H9 (cell line): ENCODE results near the gene TPPP. TPM values are rescaled to one million over a fixed set of nuclear protein-coding genes. Genes with fewer than 3 reads are reported as not detected.

Source experiments
- DNase-seq: peaks from one replicate; pipeline ENCODE4 v3.0.0-alpha.2; 2017
- H2AFZ ChIP-seq: one replicate; pipeline ENCODE4 v1.6.1; 2013; ENCODE audit warnings: mild to moderate bottlenecking, low read length, control low read depth, moderate library complexity
- H2AK5ac ChIP-seq: 2 replicates; pipeline ENCODE4 v1.6.1; 2013; ENCODE audit warnings: low read length, control low read depth, mixed read lengths; ENCODE audit not compliant: insufficient read length
- H2BK120ac ChIP-seq: one replicate; pipeline ENCODE4 v1.6.1; 2013; ENCODE audit warnings: low read depth, mild to moderate bottlenecking, low read length, control low read depth, inconsistent platforms; ENCODE audit not compliant: poor library complexity, severe bottlenecking
- H2BK12ac ChIP-seq: 2 replicates; pipeline ENCODE4 v1.6.1; 2013; ENCODE audit warnings: low read length, control low read depth, mixed read lengths, low read depth; ENCODE audit not compliant: insufficient read length
- H2BK15ac ChIP-seq: 2 replicates; pipeline ENCODE4 v1.6.1; 2013; ENCODE audit warnings: low read depth, low read length, control low read depth
- H2BK20ac ChIP-seq: one replicate; pipeline ENCODE4 v1.6.1; 2013; ENCODE audit warnings: low read depth, mild to moderate bottlenecking, low read length, control low read depth, inconsistent platforms; ENCODE audit not compliant: poor library complexity, severe bottlenecking
- H2BK5ac ChIP-seq: 2 replicates; pipeline ENCODE4 v1.6.1; 2013; ENCODE audit warnings: low read length, control low read depth, mixed read lengths; ENCODE audit not compliant: insufficient read length
- H3K14ac ChIP-seq: 2 replicates; pipeline ENCODE4 v1.6.1; 2013; ENCODE audit warnings: low read length, control low read depth; ENCODE audit not compliant: insufficient read depth
- H3K18ac ChIP-seq: 2 replicates; pipeline ENCODE4 v1.6.1; 2013; ENCODE audit warnings: low read depth, mild to moderate bottlenecking, mixed read lengths, low read length, control low read depth; ENCODE audit not compliant: insufficient read length
- H3K23ac ChIP-seq: 2 replicates; pipeline ENCODE4 v1.6.1; 2013; ENCODE audit warnings: low read length, control low read depth, mixed read lengths, low read depth; ENCODE audit not compliant: insufficient read length
- H3K23me2 ChIP-seq: 2 replicates; pipeline ENCODE4 v1.6.1; 2013; ENCODE audit warnings: low read depth, mild to moderate bottlenecking, mixed read lengths, low read length, control low read depth; ENCODE audit not compliant: insufficient read length, poor library complexity, severe bottlenecking
- H3K27ac ChIP-seq: 2 replicates; pipeline ENCODE4 v1.5.1; 2013; ENCODE audit warnings: low read length, control low read depth, mixed read lengths, low read depth; ENCODE audit not compliant: insufficient read length
- H3K27me3 ChIP-seq: 2 replicates; pipeline ENCODE4 v1.6.1; 2013; ENCODE audit warnings: low read length, control low read depth, inconsistent platforms; ENCODE audit not compliant: insufficient read depth
- H3K4ac ChIP-seq: 2 replicates; pipeline ENCODE4 v1.6.1; 2013; ENCODE audit warnings: low read depth, mild to moderate bottlenecking, control low read depth, inconsistent platforms, low read length, moderate library complexity
- H3K4me1 ChIP-seq: 2 replicates; pipeline ENCODE4 v1.6.1; 2013; ENCODE audit warnings: low read length, control low read depth, inconsistent platforms; ENCODE audit not compliant: insufficient read depth
- H3K4me2 ChIP-seq: 2 replicates; pipeline ENCODE4 v1.6.1; 2013; ENCODE audit warnings: low read length, control low read depth, mixed read lengths; ENCODE audit not compliant: insufficient read length, insufficient read depth
- H3K56ac ChIP-seq: 2 replicates; pipeline ENCODE4 v1.6.1; 2013; ENCODE audit warnings: low read depth, mild to moderate bottlenecking, mixed read lengths, low read length, control low read depth; ENCODE audit not compliant: insufficient read length
- H3K79me1 ChIP-seq: 2 replicates; pipeline ENCODE4 v1.6.1; 2013; ENCODE audit warnings: low read depth, mild to moderate bottlenecking, moderate library complexity, low read length, control low read depth, inconsistent platforms; ENCODE audit not compliant: insufficient read depth, poor library complexity, severe bottlenecking
- H3K79me2 ChIP-seq: 2 replicates; pipeline ENCODE4 v1.6.1; 2013; ENCODE audit warnings: low read length, control low read depth, inconsistent platforms; ENCODE audit not compliant: insufficient read depth
- H3K9ac ChIP-seq: 2 replicates; pipeline ENCODE4 v1.6.1; 2013; ENCODE audit warnings: low read length, control low read depth, mixed read lengths; ENCODE audit not compliant: insufficient read length; ENCODE audit errors: extremely low read depth
- H3K9me3 ChIP-seq: one replicate; pipeline ENCODE4 v1.6.1; 2013; ENCODE audit warnings: low read depth, low read length, inconsistent platforms; ENCODE audit not compliant: control insufficient read depth
- H3T11ph ChIP-seq: one replicate; pipeline ENCODE4 v1.6.1; 2013; ENCODE audit warnings: mild to moderate bottlenecking, low read length, control low read depth, inconsistent platforms
- H4K20me1 ChIP-seq: one replicate; pipeline ENCODE4 v1.6.1; 2013; ENCODE audit not compliant: control insufficient read depth, insufficient read length, insufficient read depth
- H4K5ac ChIP-seq: 2 replicates; pipeline ENCODE4 v1.6.1; 2013; ENCODE audit warnings: low read depth, mild to moderate bottlenecking, mixed read lengths, low read length, control low read depth; ENCODE audit not compliant: insufficient read length
- H4K8ac ChIP-seq: replicated peaks from 2 replicates; pipeline ENCODE4 v1.6.1; 2013; ENCODE audit warnings: low read length, control low read depth, mixed read lengths, low read depth; ENCODE audit not compliant: insufficient read length
- H4K91ac ChIP-seq: 2 replicates; pipeline ENCODE4 v1.6.1; 2013; ENCODE audit warnings: low read depth, mild to moderate bottlenecking, moderate library complexity, mixed read lengths, low read length, control low read depth; ENCODE audit not compliant: insufficient read length
- H3K27ac Mint-ChIP-seq, 3 experiments: 2 replicates in 2 of 3; 3 replicates in 1 of 3; pipeline ENCODE4 v1.8.0; 2020 to 2021; ENCODE audit warnings: mixed read lengths in 3 of 3, mild to moderate bottlenecking in 1 of 3, moderate library complexity in 1 of 3
- H3K27me3 Mint-ChIP-seq: 2 replicates; pipeline ENCODE4 v1.8.0; 2021; ENCODE audit warnings: low read depth, mild to moderate bottlenecking, moderate library complexity, mixed read lengths
- H3K36me3 Mint-ChIP-seq, 3 experiments: 2 replicates in 2 of 3; 3 replicates in 1 of 3; pipeline ENCODE4 v1.8.0; 2020 to 2021; ENCODE audit warnings: low read depth in 3 of 3, mixed read lengths in 3 of 3; ENCODE audit not compliant: insufficient read depth in 1 of 3
- H3K4me1 Mint-ChIP-seq, 2 experiments: 2 replicates each; pipeline ENCODE4 v1.8.0; 2020; ENCODE audit warnings: mixed read lengths in 2 of 2
- H3K4me3 Mint-ChIP-seq, 2 experiments: 2 replicates in 1 of 2; 3 replicates in 1 of 2; pipeline ENCODE4 v1.8.0; 2020 to 2021; ENCODE audit warnings: mild to moderate bottlenecking in 2 of 2, mixed read lengths in 2 of 2, moderate library complexity in 1 of 2
- H3K9me3 Mint-ChIP-seq, 2 experiments: 2 replicates in 1 of 2; 3 replicates in 1 of 2; pipeline ENCODE4 v1.8.0; 2020; ENCODE audit warnings: mild to moderate bottlenecking in 2 of 2, mixed read lengths in 2 of 2, moderate library complexity in 1 of 2
- WGBS: extraction: QIAGEN DNeasy Blood & Tissue Kit; methylation state at CpG from one replicate; pipeline ENCODE4 v1.1.7; 2013; ENCODE audit warnings: missing lambda C conversion rate, low lambda C conversion rate, mixed read lengths; ENCODE audit not compliant: insufficient read length; ENCODE audit errors: extremely low coverage; 5-methylcytosine and 5-hydroxymethylcytosine counted together
- total RNA-seq: library from RNA; stranded (reverse); gene quantifications from 2 replicates; pipeline ENCODE4 v1.2.1, GENCODE V29; 2021
- TF ChIP-seq, protein P1 (sequence below): fragments of 200-600 bp; sonication (generic); conservative IDR thresholded peaks from 3 replicates; pipeline ENCODE4 v1.8.0; 2021; ENCODE audit warnings: antibody characterized with exemption, mild to moderate bottlenecking

Gene TPPP
- total RNA-seq, 1 experiment from 2014 or later: 0.44 TPM

DNA sequence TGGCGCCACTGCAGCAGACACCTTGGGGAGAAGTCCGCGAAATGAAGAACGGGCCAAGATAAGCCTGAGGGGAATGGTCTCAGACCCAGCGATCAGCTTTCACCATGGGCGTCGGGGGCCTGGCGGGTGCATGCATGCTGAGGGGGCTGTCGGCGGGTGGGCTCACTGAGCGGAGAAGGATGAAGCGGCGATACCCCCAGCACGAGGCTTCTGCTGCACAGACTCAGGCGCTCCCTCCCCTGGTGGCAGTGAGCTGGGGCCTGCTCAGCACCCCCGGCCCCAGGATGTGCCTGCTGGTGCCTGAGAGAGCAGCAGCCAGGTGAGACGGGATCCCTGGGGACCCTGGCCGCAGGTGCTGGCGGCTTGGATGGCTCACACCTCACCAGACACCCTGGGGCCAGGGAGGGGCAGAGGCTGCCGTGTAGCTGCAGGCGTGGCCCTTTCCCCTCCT, 49.8 kb downstream of the TPPP start:
- Mint-ChIP-seq H3K27ac (no peak overlapping the region), H3K36me3 (peaks cover 33 to 42% (median 34%) of the 10 kb centered on the region in 3 experiments)
- no CpG with 5 or more reads among the region's 21 CpGs for WGBS

More for the DNA sequence above, 49.8 kb downstream of the TPPP start:
- Histone ChIP-seq H3K27ac (no peak overlapping the region), H3K9me3 (peaks cover 17% of the 10 kb centered on the region), H3K79me1 (no peaks in the 10 kb centered on the region), H4K8ac (no peak overlapping the region), H3K14ac (no peak overlapping the region), H3K4me2 (no peak overlapping the region), H4K20me1 (no peaks in the 10 kb centered on the region), H3K4ac (no peak overlapping the region), H2AK5ac (no peak overlapping the region), H2BK120ac (no peak overlapping the region), H3K79me2 (no peaks in the 10 kb centered on the region), H4K91ac (no peak overlapping the region), H3K18ac (no peak overlapping the region), H3K56ac (no peak overlapping the region), H2BK5ac (no peak overlapping the region), H3K4me1 (no peaks in the 10 kb centered on the region), H4K5ac (no peak overlapping the region), H2BK15ac (no peak overlapping the region), H3K27me3 (no peaks in the 10 kb centered on the region), H2BK12ac (no peak overlapping the region), H3K23ac (no peak overlapping the region), H3T11ph (no peak overlapping the region), H3K23me2 (no peaks in the 10 kb centered on the region), H2BK20ac (no peak overlapping the region), H2AFZ (no peak overlapping the region), H3K9ac (no peak overlapping the region)
- Mint-ChIP-seq H3K4me1 (no peaks in the 10 kb centered on the region), H3K9me3 (no peaks in the 10 kb centered on the region; a peak in 1 of 5 replicates), H3K27me3 (no peaks in the 10 kb centered on the region), H3K4me3 (no peak overlapping the region)
- no peak for DNase-seq
- TF ChIP-seq, protein P1, sequence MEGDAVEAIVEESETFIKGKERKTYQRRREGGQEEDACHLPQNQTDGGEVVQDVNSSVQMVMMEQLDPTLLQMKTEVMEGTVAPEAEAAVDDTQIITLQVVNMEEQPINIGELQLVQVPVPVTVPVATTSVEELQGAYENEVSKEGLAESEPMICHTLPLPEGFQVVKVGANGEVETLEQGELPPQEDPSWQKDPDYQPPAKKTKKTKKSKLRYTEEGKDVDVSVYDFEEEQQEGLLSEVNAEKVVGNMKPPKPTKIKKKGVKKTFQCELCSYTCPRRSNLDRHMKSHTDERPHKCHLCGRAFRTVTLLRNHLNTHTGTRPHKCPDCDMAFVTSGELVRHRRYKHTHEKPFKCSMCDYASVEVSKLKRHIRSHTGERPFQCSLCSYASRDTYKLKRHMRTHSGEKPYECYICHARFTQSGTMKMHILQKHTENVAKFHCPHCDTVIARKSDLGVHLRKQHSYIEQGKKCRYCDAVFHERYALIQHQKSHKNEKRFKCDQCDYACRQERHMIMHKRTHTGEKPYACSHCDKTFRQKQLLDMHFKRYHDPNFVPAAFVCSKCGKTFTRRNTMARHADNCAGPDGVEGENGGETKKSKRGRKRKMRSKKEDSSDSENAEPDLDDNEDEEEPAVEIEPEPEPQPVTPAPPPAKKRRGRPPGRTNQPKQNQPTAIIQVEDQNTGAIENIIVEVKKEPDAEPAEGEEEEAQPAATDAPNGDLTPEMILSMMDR: no peak
